NB4 (cell line): Measurements from ENCODE around the gene SLC16A1.
"Not testable (repeated sequence)": the region's sequence is repeated elsewhere in the genome, so short reads cannot be mapped to it uniquely, and the experiment has no call there.

Experiments
- CTCF ChIP-seq: IDR thresholded peaks from one replicate; pipeline ENCODE4 v1.5.1; 2012; ENCODE audit warnings: low read depth, low read length
- POLR2A ChIP-seq: IDR thresholded peaks from 2 replicates; pipeline ENCODE4 v1.6.1; 2011; ENCODE audit warnings: mild to moderate bottlenecking; ENCODE audit not compliant: insufficient read length; ENCODE audit errors: extremely low read depth

GRCh38 chr1:112884996-112885395 lies 71.0 kb downstream of the SLC16A1 start:
- not testable (repeated sequence) for TF ChIP-seq CTCF, POLR2A
